GM18909 (cell line): ENCODE data around the gene SEMA3E.
"Not testable (repeated sequence)": the region's sequence is repeated elsewhere in the genome, so short reads cannot be mapped to it uniquely, and the experiment has no call there.

ENCODE experiments used
- ATAC-seq: cut with Tn5 transposase; IDR thresholded peaks from one replicate; pipeline ENCODE4 v1.9.1; 2021; ENCODE audit warnings: mild to moderate bottlenecking; ENCODE audit not compliant: unreplicated experiment, poor library complexity

The SEMA3E gene

GRCh38 chr7:83459101-83459929 lies 189.6 kb downstream of the SEMA3E start:
- ATAC-seq: not testable (repeated sequence)

- peak; percentile 84 for ATAC-seq
Measured at GRCh38 chr7:83457022-83457892, 191.7 kb downstream of the SEMA3E start.

GRCh38 chr7:83456413-83456812 lies 192.5 kb downstream of the SEMA3E start:
- no peak for ATAC-seq

GRCh38 chr7:83455612-83456011 lies 193.3 kb downstream of the SEMA3E start:
- ATAC-seq: no peak

DNA sequence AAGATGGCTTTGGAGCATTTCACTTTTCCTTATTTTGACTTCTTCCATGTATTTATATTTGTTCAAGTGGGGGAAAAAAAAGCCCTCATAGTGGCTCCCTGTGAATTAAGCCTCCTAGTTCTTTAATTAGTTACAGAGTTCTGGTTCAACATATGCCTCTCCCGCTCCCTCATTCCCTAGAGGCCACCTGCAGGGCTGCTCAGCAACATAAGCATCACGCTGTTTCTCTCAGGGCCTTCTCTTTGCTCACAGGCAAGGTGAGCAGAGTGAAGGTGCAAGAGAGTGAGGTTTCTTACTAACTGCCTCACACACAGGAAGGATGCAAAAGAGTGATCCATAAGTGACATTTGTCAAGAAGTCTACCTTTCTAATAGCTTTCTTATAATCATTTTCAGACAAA lies 196.7 kb downstream of the SEMA3E start:
- ATAC-seq: no peak

DNA sequence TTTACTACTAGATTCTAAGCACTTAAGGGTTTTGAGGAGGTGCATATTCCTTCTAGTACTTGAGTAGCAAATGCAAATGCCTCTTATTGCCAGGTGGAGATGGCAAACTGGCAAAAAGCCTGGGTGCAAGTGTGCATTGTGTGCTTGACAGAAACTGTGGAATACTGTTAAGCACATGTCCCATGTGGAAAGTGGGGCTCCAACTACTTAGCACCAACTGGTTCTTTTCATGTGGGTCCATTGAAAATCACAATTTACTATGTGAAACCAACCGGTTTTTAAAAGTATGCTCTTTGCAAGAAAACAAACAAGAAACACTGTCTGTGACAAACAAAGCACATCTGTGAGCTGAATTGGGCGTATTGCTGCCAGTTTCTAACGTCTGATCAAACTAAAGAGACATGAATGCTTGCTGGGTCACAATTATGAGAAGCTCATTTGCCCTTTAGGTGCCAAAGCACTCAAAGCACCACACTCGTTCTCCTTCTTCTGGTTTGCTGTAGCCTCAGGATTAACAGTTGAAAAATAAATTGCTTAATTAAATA lies 197.4 kb downstream of the SEMA3E start:
- ATAC-seq: no peak

DNA sequence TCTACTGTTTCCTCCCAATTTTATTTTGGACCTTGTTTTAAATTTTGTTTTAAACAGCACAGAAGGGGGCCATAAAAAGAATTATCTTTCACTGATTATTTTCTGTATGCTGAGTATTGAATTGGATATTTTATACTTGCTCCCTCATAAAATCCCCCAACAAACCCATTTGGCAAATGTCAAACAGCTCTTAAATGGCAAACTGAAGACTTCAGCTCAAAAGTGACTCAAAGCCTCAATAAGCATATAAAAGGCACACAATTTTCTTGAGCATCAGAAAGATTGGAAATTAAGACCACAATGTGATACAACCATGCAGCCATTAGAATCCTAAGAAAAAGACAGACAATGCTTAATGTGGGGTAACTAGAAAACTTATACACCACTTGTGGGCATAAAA lies 199.2 kb downstream of the SEMA3E start:
- no peak for ATAC-seq

DNA sequence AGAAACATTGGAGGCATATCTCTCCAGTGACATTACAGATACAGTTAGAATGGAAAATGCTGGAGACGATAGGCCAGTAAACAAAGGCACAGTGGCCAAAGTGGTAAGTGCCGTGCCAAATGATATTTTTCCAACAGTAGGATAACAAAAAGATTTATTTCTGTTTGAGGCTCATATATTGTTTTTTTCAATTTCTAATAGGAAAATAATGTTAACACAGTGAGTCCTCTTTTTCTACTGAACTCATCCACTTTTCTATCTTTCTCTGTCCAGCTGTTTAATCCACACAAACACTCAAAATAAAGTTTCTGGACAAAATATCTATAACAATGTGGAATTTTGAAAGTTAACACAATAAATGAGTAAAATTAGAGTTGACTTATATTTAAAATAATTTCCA lies 201.3 kb downstream of the SEMA3E start:
- ATAC-seq: no peak

GRCh38 chr7:83446102-83446669 lies 202.8 kb downstream of the SEMA3E start:
- ATAC-seq: no peak

- ATAC-seq: no peak
Measured at GRCh38 chr7:83442911-83443310, 206.0 kb downstream of the SEMA3E start.

DNA sequence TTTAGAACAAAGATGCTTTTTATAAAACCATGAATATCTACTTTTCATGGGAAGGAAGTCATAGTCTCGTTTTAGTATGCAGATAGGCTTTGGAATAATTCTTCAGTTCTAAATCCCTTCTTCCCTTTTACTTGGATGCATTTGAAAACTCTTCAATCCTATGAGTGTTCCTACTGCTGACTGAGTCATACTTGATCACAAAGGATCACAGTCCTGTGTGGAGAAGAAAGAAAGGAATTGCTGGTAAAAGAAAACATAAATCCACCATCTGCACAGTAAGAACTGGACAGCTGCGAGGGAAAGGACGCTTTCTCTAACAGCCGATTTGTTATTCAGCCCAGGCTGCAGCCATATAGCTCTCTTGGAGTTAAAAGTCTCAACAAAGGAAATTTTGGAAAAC lies 209.9 kb downstream of the SEMA3E start:
- no peak for ATAC-seq

GRCh38 chr7:83430289-83430688 lies 218.7 kb downstream of the SEMA3E start:
- ATAC-seq: not testable (repeated sequence)

GRCh38 chr7:83429493-83429892 lies 219.4 kb downstream of the SEMA3E start:
- ATAC-seq: no peak

DNA sequence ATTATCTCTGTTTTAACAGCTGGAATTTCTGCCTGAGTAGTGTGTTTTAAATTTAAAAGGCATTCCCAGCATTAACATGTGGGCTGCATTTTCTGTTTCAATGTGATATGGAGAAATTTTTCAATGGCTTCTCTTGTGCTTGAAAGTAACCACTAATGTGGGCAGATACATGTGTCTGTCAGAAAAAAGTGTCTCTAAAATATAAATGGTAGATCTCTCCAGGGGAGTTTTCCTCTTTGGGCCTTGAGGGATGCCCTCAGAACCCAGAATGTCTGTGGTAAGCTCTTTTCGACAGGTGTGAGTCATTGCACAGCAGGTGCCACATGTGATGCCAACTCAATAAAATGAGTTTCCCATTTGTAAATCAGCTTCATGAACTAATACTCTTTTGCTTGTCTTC lies 221.1 kb downstream of the SEMA3E start:
- ATAC-seq: no peak

- ATAC-seq: no peak
Measured at GRCh38 chr7:83426325-83426724, 222.6 kb downstream of the SEMA3E start.

DNA sequence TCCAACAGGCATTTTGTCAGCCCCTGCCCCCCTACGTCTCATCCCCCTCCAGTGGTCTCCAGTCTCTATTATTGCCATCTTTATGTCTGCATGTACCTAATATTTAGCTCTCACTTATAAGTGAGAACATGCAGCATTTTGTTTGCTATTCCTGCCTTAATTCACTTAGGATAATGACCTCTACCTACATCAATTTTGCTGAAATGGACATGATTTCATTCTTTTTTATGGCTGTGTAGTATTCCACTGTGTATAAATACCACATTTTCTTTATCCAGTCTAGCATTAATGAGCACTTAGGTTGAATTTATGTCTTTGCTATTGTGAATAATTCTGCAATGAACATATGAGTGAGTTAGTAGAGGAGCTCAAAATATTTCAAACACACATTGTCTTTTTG lies 229.9 kb downstream of the SEMA3E start:
- no peak for ATAC-seq

- no peak for ATAC-seq
Measured at GRCh38 chr7:83415840-83416239, 233.1 kb downstream of the SEMA3E start.

DNA sequence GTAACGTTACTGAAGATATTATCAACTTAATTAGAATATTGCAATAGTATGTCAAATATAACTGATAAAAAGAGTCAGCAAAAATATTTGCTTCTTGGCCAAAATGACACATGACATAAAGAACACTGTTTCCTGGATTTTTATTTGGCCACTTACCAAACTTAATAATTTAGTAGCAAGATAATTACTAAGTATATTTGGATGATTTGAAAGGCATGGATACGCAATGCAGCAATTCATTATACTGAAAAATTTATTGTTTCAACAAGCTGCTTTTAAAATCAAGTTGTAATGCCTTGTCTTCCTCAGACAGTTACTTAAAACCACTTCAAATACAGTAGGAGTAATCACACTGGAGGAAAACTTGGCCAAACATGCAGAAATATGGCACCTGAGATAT lies 234.0 kb downstream of the SEMA3E start:
- no peak for ATAC-seq

DNA sequence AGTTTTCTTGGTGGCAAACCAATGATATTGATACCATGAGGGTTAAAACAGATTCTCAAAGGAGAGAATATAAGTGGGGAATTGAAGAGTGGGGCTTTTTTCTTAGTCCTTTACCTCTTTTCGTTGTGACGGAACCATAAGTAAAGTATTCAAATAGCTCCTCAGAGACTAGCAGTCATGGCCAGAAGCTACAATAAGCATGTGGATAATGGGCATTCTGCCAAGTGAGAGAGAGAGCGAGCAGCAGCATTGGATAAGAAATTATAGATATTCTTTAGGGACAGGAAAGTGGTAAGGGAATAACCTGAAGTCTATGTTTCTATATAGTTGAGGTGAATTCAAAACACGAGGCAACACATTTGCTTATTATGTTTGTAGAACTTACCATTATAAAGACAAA lies 235.1 kb downstream of the SEMA3E start:
- no peak for ATAC-seq

- no peak for ATAC-seq
Measured at GRCh38 chr7:83413424-83413823, 235.5 kb downstream of the SEMA3E start.
